Anterior cingulate cortex (tissue), 58 donors: ENCODE data around the gene OSBPL3.

Experiments
- DNase-seq, 58 donors: peaks; one replicate each; lab custom pipeline; 2025; lab: John Stamatoyannopoulos, UW

Gene OSBPL3

DNA sequence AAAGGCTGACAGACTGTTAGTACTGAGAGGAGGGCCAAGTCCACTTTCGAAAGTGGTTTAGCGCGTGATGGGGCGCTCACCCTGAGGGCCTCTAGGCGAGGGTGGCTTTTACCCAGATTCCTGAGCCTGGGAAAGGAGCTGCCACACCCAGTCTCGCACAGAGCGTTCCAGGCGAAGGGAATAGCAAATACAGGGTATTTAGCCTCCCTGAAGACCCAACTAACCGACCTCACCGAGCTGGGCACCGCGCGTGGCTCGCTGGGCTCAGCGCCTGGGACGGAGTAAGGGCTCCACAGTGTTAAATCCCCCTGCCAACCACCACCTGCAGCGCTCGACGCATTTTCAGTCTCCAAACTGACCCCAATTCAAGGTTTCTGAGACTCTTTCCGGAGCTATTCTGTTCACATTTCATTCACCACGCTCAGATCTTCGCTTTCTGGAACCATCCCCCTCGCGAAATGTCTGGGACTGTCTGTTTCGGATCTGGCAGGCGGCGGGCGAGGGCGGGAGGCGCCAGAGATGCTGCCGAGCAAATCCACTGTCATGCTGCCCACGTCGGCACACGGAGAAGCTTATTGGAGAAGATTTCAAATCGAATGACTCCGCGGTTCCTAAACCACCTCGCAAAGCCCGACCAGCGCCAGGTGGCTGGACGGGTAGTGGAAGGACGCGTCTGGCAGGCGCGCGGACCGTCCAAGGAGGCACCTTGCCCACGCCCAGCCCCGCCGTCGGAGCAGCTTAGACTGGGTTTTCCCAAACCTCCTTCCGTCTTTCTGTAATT is 1.4 kb upstream of the OSBPL3 start:
- DNase-seq: peak; percentile 17 to 90 (median 68)

DNA sequence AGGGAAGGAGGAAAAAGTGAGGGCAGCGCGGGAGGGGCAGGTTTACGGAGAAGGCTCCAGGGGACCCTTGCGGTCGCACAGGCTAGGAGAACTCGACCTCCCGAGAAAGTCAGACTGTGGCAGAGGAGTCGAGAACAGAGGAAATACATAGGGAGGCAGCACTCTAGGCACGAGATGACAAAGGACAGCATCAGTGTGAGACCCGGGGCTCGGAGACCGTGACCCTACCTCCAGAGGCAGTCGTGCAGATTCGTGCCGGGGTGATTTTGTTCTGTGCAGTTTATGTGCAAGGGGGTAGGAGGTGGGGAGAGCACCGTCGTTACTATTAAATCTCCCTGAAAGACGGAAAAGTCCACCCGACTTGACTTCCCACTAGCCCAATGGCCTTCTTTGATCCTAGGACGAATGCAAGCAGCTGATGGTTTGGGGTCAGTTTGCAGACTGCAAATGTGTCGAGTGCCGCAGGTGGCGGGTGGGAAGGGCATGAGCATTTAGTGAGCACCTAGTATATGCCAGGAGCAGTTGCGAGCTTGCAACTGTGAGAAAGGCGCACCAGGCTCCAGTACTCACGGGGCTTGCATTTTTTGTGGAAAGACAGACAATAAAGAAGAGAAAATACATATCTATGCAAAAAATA is 674 bp upstream of the OSBPL3 start:
- peak in 15 of 58 donors; percentile 19 to 82 (median 52) for DNase-seq

DNA sequence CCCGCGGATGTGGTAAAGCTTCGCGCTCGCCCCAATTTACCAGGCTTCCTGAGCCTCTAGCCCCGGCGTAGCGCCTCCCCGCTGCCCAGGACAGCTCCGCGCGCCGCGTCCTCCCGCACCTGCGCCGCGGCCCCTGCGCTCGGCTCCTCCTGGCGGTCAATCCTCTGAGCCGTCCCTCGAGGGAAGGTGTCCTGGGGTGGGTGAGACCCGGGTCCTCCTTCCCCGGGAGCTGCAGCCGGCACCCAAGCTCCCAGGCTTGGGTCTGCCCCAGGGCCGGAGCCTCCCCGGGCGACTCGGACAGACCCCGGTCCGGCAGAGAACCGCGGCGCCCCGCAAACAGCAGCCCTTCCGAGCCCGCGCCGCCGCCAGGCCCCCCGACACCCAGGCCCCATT is 512 bp downstream of the OSBPL3 start:
- DNase-seq: peak in 47 of 58 donors; percentile 12 to 65 (median 44)

DNA sequence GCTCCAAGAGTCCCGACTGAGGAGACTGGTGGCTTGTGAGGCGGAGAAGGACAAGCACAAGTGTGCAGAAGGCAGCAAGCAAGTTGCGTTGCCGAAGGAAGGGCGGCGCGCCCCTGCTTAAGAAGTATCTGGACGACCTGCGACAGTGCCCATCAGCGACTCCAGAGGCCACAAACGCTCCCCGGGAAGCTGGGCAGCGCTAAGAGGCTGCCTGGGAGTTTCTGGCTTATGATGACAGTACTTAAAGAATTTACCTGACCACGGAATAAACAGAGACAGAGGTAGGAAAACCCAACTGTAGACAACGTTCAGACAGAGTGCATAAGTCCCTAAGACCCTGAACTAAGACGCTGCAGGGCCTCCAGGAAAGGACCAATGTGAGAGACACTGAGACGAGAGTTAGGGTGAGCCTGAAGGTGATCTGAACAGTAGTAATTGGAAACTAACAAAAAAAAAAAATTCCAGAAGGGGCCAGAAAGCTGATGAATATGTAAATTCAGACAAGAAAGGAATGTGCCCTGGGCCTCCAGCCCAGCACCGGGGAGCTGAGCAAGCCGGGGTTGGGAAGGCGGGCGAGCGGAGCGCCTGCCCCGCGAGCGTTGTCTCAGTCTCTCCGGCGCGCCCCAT is 1.0 kb downstream of the OSBPL3 start:
- DNase-seq: peak in 11 of 58 donors; percentile 5 to 49 (median 14)

DNA sequence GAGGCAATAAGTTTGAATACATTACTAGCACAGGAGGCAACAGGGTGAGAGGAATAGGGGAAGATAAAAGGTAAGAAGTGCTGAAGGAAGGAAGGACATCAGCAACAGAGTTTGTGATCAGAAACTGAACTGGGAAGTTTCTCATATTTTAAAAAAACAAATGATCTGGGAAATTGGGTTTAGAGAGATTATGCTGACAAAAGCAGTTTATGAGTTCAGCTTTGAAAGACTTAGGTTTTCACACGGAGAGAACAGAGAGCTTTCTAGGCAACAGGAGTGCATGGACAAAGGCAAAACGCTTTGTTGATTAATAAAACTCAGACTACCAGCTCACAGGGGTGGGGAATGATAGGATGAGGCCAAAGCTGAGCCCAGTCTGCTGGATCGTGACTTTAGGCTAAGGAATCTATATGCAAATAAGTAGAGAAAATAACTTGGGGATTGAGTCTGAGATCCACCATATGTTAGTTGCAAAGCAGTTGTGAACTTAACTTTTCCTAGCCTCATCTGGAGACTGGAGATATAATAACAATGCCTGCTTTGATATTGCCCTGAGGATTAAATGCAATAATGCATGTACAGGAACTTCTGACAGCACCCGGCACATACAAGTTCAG is 4.2 kb downstream of the OSBPL3 start:
- no peak for DNase-seq

DNA sequence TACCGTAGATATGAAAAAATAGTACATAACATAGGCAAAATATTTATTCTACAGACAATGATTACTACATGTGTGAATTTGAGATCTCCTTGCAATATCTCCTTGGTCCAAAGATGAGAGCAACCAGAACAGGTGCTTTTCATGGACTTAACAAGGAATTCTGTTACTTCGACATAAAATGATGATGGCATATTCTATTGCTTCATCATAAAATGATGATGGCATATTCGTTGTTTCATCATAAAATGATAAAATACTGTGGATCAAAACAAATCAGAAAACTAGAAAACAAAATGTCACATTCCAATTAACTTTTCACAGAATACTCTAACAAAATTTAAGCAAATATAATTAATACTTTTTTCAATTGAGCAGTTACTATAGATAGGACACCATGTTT is 4.8 kb downstream of the OSBPL3 start:
- no peak for DNase-seq

DNA sequence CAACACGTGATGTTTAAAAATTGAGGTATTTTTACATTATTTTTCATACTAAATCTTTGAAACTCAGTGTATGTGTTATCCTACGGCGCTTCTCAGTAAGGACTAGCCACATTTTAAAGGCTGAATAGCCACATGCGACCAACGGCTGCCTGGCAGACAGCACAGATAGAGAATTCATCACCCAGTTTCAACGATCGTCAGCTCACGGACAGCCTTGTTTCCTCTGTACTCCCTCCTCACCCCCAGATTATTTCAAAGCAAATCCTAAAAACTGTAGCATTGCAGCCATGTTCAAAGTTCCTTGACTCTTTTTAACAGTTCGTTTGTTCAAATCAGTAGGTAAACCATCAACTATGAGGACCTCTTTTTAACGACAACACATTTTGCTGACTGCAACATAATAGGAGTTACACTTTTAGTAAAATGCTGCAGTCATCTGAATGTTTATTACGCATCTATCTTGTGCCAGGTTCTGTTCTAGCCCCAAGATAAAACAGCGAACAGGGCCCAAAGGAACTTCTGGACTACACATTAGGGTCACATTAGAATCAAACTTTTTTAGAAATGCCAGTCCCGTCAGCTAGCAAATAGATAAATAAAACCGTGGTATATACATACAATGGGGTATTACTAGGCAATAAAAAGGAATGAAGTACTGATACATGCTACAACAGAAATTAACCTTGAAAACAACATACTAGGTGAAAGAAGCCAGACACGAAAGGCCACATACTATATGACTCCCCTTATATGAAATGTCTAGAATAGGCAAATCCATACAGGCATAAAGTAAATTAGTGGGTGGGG is 5.7 kb downstream of the OSBPL3 start:
- no peak for DNase-seq

DNA sequence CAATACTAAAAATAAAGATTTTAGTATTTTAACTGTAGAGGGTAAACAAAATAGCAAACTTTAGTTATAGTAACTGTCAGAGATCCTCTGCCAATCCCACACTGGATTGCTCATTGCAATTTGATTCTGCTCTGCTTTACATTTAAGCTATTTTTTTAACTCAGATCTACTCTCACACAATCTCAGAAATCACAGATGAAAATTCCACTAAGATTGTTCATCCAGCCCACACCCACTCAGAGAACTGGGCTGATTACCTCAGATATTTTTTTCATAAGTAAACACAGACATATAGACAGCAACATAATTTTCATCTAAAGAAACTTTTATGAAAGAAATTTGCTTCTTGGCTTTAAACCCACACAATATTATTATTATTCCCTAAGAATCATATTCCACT is 7.0 kb downstream of the OSBPL3 start:
- DNase-seq: no peak

DNA sequence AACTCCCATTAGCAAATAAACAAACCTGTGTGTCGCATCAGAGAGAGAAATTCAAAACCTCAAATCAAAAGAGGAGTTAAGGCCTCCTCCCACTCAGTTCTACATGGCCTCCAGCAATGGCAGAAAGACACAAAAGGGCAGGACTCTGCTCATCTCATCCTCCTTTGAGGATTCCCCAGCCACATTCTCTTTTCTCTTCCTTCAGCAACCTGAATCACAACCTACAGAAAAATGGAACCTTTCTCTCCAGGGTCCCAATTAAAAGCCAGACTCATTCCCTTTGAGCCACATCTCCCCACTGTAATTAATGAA is 7.9 kb downstream of the OSBPL3 start:
- DNase-seq: no peak

DNA sequence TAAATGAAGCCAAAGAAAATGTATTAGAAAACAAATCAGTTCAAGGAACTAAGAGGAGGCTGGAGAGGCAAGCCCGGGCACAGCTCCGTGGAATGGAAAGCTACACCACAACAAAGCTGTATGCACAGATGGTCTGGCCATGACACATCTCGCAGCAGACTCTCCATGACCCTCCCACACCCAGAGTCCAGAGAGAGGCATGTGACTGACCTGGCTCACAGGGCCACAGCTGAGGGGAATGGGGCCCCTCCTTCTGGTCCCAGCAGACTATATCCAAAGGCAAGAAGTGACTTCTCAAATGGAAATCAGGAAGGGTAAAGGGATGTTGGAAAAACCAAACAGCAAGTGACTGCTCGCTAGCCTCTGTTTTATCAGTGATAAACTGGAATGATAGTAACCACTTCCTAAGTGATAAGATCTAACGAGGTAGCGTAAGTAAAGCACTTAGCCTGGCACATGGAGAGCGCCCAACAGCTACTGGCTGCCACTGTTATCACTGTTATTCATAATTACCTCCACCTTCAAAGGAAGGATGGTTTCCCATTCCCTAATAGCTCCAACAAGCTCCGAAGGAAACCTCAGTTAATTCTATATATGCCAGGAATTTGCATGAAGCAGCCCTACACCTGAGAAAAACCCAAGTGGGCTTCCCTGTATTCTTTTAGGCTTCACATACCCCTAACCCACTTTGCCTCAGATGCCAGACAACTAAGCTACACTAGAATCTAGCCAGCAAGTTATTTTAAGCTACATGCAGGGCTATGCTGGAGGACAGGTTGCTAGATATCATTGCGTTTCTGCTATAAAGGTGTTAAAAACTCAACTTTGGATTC is 8.4 kb downstream of the OSBPL3 start:
- DNase-seq: no peak

DNA sequence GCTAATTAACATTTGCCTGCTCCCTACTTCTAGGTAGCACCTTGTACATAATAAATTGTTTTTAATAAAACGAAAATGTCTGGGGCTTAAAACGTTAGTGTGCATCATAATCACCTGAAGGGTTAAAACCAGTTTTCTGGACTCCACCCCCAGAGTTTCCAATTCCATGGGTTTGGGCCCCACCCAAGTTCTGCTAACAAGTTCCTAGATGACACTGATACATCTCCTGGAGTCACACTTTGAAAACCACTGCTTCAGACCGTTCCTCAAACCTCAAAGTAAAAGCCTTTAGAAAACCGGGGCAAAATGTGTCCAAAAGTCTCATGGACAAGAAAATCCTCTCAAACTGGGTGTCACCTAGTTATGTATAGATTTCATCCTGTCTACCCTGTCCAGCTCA is 9.3 kb downstream of the OSBPL3 start:
- no peak for DNase-seq

DNA sequence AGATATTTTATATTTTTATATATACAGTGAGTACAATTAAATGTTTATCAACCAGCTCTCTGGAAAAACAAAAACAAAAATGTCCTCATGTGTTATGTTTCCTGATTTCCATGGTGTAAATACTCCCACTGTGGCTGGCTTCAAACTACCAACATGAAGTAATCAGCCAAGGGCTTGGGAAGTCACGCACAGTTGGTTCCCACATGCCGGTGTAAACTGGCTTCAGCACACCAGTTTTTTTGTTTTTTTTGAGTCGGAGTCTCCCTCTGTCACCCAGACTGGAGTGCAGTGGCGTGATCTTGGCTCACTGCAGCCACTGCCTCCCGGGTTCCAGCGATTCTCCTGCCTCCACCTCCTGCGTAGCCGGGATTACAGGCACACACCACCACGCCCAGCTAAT is 11.8 kb downstream of the OSBPL3 start:
- no peak for DNase-seq

DNA sequence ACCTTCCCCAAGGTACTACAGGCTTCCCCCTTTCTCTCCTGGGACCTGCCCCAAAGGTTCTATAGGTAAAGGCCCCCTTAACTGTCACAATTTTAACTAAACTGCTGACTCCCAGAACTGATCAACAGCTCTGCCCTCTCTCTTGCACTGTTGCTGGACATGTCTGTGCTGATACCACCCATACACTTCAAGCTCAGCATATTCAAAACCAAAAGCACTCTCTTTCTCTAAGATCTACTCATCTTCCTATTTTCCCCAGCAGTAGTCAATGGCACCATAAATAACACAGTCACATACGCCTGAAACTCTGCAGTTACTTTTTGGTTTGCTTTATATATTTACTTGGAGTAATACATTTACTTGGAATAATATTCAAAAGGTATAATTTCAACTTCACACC is 12.3 kb downstream of the OSBPL3 start:
- no peak for DNase-seq

DNA sequence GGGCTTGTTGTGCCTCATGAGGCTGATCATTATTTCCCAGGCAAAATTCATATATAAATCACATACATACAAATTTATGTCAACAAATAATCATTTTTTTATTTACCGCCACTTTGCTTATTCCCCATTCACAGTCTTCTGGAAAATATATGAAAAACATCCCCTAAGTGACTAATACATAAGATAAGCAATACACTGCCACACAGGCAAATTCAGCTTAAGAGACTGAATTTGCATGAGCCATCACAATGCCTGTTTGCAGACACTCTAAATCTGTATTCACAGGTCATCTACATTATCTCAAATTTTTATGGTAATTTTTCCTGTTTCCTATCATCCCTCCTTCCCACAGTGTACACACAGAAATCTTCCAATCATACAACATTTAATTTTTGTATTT is 13.2 kb downstream of the OSBPL3 start:
- DNase-seq: no peak

DNA sequence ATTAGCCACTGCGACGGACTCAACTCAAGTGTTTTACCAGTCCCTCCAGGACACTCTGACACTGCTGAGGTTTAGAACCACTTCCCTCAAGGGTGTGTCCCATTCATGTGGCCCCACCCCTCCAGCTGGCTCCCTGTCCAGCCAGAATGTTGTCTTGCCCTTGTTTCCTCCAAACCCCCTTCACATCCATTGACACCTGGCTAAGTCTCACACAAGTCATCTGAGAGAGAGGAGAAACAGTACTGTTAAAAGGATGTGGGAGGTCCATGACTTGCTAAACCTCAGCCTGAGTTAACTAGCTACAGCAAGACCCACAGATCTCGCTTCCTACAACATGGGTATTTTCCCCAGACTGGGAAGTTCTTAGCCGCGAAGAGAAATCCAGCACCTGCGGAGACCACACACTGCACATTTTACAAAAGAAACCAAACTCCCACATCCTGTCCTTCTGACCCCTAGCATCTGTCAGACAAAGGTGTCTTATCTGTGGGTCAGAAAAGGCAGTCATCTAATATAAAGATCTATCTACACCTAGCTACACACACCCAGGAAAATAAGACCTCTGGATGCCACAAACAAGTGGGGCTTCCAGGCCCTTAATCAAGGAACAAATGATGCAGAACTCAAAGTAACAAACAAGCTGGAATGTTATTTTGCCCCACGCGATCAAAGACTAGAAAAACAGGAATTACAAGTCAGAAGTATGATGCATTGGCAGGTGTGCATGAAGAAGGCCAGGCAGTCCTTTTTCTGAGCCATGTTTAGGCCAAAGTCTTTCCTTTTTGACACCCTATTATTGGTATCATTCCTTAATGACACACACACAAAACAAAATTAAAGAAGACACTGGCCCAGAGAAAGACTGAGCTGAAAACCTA is 13.9 kb downstream of the OSBPL3 start:
- DNase-seq: peak in 1 of 58 donors; percentile 18

DNA sequence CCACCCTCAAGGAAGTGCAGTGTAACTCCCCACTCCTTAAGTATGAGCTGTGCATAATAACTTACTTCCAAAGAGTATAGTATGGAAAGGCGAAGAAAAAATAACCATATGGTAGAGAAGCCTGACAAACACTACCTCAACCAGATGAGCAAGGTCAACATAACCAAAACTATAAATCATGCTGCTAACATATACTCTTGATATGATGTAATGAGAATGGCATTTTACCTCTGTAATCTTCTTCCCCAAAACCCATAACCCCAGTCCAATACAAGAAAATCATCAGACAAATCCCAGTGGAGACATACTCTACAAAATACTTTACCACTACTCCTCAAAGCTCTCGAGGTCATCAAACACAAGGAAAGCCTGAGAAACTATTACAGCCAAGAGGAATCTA is 15.8 kb downstream of the OSBPL3 start:
- no peak for DNase-seq

DNA sequence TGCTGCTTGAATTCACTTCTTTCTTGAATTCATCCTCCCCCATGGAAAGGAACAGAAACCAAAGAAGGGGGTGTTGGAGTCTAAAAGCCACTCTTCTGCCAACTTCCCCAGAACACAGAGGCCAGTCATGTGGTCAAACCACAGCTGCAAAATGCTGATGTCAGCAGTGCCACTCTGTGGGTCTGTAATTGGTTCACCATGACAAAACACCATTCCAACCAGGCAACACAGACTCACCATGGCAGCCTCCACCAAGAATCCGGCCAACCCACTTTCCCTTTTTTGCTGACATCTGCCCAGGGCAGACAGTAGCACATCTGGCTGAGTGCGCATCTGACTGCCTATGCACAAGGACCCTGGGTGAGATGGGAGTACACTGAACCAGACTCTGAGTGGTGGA is 16.8 kb downstream of the OSBPL3 start:
- peak in 51 of 58 donors; percentile 4 to 84 (median 54) for DNase-seq

DNA sequence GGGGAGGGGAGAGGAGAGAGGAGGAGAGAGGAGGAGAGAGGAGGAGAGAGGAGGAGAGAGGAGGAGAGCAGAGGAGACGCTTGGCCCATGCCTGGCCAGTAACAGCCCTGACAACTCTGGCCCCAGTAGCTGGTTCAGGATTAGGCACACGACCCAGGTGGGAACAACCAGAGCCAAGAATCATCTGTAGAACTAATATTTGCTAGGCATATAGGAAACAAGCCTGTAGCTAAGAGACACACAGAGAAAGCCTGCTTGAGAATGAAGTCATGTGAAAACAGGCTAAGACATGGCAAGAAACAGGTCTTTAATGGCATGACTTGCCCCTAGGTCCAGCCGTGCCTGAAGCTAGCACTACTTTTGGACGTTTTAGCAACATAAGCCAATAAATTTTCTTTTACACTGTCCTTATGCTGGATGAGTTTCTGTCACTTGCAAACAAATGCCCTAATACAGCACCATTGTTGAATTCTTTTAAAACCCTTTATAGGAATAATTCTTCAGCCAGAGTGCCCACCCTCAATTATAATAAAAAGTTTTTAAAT is 17.5 kb downstream of the OSBPL3 start:
- DNase-seq: no peak
